K562 treated with DMSO at 1 percent for 4 hours (cell line): ENCODE measurements around the gene ATG3. TPM values are rescaled to one million over a fixed set of nuclear protein-coding genes. Genes with fewer than 3 reads are reported as not detected.

Experiments
- total RNA-seq: library from RNA; unstranded; fragments of 300-600 nt; gene quantifications from 2 replicates; pipeline ENCODE4 v1.2.3, GENCODE V29; 2022; ENCODE audit not compliant: insufficient read depth

ATG3 gene
- 57.2 and 61.7 TPM in 2 replicates for total RNA-seq

DNA sequence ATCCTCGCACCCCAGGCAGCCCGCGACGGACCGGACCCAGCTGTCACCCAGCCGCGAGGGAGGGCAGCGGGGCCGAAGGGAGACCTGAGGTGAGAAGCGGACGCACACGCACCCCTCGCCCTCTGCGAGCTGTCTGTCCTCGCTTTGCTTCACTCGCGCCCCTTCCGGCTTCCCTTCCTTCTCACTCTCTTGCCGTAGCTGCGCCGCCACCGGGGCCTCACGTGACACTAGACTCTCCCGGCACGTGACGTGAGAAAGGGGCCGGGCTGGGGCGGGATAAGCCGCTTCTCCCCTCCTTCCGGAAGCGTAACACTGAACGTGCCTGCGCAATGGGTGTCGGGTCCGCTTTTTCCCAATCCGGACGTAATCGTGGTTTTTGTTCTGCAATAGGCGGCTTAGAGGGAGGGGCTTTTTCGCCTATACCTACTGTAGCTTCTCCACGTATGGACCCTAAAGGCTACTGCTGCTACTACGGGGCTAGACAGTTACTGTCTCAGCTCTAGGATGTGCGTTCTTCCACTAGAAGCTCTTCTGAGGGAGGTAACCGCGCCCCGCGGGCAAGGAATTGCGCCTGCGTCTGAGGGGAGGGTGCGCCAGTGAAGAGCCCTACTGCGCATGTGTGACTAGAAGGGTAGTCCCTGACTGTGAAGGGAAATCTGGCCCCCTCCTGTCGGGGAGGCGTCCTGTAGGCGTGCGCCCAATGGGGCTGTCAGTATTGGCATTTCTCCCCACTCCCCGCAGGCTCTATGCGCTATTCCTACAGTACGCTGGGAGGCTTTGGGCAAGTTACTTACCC lies at the start of gene ATG3, which contains the start of gene SLC35A5:
ATG3 (minus strand) TSS at position 229 of the 796 bp plus-strand sequence. CDS start 434 bp downstream, outside the sequence.
SLC35A5 (plus strand) TSS at position 312 of the 796 bp plus-strand sequence. CDS start 1,359 bp downstream, outside the sequence.

DNA sequence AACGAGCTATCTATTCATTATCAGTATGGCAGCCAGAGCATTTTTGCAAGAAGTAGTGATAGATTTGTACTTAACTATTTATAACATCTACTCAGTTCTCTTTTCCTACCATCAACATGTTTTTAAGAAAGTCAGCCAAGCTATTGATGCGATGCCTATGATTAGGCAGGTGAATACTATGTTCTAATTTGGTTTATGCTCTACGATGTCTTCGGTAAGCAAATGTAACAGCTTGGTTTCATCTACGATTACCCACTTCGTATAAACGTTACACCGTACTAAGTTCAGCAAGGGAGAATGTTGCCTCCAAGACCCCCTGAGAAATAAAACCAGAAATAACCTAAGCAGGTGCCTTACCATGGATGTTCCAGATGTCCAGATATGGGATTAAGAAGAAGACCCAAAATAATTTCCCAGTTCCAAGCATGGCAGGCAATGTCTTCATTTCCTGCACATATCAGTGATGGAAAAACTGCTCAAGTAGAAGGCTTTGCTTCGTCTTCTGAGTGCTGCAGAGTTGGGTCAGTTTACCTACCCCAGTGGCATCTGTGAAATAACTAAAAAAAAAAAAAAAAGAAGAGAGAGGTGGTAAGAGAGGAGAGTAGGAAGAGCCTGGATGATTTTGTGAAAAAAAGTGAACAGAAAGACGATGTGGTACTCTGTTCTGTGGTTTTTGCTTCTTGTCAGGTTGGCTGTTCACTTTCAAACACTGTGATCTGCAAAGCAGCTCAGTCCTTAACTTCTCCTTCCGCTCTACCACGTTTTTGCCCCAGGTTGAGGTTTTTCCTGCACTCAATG lies 62.6 kb downstream of the ATG3 start, which contains the start of gene BTLA:
BTLA (minus strand) TSS at position 559 of the 798 bp plus-strand sequence; CDS start at position 445, 114 bp downstream.

Other genes starting within 250 kb of the ATG3 start
- gene CD200, start 228.8 kb downstream of the ATG3 start, total RNA-seq, result not detected in 2 replicates
- not detected in 2 replicates for gene BTLA, start 62.5 kb downstream of the ATG3 start, total RNA-seq
- 4.4 and 11.4 TPM in 2 replicates for gene SLC35A5, start 83 bp upstream of the ATG3 start, total RNA-seq
- gene CCDC80, start 79.2 kb upstream of the ATG3 start, total RNA-seq, result 1.8 and 2.9 TPM in 2 replicates